Measurements from ENCODE around the gene BYSL. TPM values are rescaled to one million over a fixed set of nuclear protein-coding genes. Genes with fewer than 3 reads are reported as not detected.

BYSL gene
- total and polyA plus RNA-seq, 9 of the 15 experiments (the other 6 are each of a cell fraction or from before 2014, with no cell fraction given) = 22.2 to 92.3 (median 53.4) TPM

DNA sequence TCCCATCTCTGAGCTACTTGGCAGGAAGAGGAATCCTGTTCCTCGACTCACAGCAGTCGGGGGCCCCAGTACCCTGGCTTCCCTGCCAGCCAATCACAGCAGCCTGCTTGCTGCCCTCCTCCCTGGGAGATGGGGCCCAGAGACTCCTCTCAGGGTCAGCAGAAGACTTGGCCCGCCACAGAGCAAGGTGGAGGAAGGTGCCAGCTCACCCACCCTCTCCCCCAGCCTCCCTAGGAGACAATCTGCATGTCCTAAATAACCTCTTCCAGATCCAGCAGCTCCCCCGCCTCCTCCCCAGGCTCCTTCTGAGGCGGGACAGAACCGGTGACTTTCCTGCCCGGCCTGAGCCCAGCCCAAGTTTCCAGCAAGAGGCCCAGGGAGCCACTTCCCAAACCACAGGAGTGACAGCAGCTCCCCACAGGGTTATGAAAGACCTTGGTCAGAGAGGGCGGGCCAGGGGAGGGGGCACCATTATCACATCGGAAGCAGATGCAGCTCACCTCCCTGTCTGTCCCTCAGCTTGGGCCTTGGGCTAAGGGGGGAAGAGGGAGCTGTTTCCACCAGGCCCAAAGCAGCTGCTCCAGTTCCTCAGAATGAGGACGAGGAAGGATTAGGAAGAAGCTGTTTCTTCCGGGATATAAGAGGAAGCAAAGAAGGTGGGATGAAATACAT lies 18.0 kb downstream of the BYSL start (continued):
- TF ChIP-seq, protein P1, sequence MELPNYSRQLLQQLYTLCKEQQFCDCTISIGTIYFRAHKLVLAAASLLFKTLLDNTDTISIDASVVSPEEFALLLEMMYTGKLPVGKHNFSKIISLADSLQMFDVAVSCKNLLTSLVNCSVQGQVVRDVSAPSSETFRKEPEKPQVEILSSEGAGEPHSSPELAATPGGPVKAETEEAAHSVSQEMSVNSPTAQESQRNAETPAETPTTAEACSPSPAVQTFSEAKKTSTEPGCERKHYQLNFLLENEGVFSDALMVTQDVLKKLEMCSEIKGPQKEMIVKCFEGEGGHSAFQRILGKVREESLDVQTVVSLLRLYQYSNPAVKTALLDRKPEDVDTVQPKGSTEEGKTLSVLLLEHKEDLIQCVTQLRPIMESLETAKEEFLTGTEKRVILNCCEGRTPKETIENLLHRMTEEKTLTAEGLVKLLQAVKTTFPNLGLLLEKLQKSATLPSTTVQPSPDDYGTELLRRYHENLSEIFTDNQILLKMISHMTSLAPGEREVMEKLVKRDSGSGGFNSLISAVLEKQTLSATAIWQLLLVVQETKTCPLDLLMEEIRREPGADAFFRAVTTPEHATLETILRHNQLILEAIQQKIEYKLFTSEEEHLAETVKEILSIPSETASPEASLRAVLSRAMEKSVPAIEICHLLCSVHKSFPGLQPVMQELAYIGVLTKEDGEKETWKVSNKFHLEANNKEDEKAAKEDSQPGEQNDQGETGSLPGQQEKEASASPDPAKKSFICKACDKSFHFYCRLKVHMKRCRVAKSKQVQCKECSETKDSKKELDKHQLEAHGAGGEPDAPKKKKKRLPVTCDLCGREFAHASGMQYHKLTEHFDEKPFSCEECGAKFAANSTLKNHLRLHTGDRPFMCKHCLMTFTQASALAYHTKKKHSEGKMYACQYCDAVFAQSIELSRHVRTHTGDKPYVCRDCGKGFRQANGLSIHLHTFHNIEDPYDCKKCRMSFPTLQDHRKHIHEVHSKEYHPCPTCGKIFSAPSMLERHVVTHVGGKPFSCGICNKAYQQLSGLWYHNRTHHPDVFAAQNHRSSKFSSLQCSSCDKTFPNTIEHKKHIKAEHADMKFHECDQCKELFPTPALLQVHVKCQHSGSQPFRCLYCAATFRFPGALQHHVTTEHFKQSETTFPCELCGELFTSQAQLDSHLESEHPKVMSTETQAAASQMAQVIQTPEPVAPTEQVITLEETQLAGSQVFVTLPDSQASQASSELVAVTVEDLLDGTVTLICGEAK (IDR thresholded peaks at IDR 0.05) = 0 out of 2 replicates have a peak, but pooled peaks have one; percentile 10
- TF ChIP-seq, protein P1 (CRISPR knock-in tag; IDR thresholded peaks at IDR 0.05) = no peak
- TF ChIP-seq, protein P2, sequence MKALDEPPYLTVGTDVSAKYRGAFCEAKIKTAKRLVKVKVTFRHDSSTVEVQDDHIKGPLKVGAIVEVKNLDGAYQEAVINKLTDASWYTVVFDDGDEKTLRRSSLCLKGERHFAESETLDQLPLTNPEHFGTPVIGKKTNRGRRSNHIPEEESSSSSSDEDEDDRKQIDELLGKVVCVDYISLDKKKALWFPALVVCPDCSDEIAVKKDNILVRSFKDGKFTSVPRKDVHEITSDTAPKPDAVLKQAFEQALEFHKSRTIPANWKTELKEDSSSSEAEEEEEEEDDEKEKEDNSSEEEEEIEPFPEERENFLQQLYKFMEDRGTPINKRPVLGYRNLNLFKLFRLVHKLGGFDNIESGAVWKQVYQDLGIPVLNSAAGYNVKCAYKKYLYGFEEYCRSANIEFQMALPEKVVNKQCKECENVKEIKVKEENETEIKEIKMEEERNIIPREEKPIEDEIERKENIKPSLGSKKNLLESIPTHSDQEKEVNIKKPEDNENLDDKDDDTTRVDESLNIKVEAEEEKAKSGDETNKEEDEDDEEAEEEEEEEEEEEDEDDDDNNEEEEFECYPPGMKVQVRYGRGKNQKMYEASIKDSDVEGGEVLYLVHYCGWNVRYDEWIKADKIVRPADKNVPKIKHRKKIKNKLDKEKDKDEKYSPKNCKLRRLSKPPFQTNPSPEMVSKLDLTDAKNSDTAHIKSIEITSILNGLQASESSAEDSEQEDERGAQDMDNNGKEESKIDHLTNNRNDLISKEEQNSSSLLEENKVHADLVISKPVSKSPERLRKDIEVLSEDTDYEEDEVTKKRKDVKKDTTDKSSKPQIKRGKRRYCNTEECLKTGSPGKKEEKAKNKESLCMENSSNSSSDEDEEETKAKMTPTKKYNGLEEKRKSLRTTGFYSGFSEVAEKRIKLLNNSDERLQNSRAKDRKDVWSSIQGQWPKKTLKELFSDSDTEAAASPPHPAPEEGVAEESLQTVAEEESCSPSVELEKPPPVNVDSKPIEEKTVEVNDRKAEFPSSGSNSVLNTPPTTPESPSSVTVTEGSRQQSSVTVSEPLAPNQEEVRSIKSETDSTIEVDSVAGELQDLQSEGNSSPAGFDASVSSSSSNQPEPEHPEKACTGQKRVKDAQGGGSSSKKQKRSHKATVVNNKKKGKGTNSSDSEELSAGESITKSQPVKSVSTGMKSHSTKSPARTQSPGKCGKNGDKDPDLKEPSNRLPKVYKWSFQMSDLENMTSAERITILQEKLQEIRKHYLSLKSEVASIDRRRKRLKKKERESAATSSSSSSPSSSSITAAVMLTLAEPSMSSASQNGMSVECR (CRISPR knock-in tag; IDR thresholded peaks at IDR 0.05) = no peak; the same call in 1 of the 2 replicates
- peak; percentile 45; the same call in 1 of the 2 replicates for TF ChIP-seq TOE1 (IDR thresholded peaks at IDR 0.05; ENCODE audit: borderline replicate concordance)
- TF ChIP-seq TOE1 (CRISPR knock-in tag; IDR thresholded peaks at IDR 0.05; ENCODE audit: borderline replicate concordance, low read depth) = no peak
- TF ChIP-seq CBX1 (IDR thresholded peaks at IDR 0.05; ENCODE audit: low read depth) = no peak
- TF ChIP-seq BRD9 (IDR thresholded peaks at IDR 0.05; ENCODE audit: low read depth, partially characterized antibody) = peak; percentile 28
- TF ChIP-seq, protein P3, sequence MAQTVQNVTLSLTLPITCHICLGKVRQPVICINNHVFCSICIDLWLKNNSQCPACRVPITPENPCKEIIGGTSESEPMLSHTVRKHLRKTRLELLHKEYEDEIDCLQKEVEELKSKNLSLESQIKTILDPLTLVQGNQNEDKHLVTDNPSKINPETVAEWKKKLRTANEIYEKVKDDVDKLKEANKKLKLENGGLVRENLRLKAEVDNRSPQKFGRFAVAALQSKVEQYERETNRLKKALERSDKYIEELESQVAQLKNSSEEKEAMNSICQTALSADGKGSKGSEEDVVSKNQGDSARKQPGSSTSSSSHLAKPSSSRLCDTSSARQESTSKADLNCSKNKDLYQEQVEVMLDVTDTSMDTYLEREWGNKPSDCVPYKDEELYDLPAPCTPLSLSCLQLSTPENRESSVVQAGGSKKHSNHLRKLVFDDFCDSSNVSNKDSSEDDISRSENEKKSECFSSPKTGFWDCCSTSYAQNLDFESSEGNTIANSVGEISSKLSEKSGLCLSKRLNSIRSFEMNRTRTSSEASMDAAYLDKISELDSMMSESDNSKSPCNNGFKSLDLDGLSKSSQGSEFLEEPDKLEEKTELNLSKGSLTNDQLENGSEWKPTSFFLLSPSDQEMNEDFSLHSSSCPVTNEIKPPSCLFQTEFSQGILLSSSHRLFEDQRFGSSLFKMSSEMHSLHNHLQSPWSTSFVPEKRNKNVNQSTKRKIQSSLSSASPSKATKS (CRISPR knock-in tag; IDR thresholded peaks at IDR 0.05) = no peak
